GM12891 (cell line): ENCODE results near the gene PLCB2.

ENCODE experiments used
- DNase-seq: peaks from one replicate; pipeline ENCODE4 v3.0.0; 2011; ENCODE audit warnings: low spot score; ENCODE audit not compliant: insufficient read length
- FAIRE-seq: peaks from 2 replicates; lab custom pipeline; 2011; peaks lifted over from hg19 to GRCh38; lab: Jason Lieb, UNC
- PAX5 ChIP-seq: IDR thresholded peaks from 2 replicates; pipeline ENCODE4 v1.6.1; 2011; ENCODE audit warnings: low read length, moderate library complexity, mild to moderate bottlenecking; ENCODE audit not compliant: insufficient read depth, severe bottlenecking
- POLR2A ChIP-seq: IDR thresholded peaks from 2 replicates; pipeline ENCODE4 v1.6.1; 2011; ENCODE audit warnings: low read depth, low read length, control low read depth
- POLR2AphosphoS5 ChIP-seq: IDR thresholded peaks from 2 replicates; pipeline ENCODE4 v1.6.1; 2011; ENCODE audit warnings: low read depth, low read length, control low read depth
- POU2F2 ChIP-seq: IDR thresholded peaks from 2 replicates; pipeline ENCODE4 v1.6.1; 2011; ENCODE audit warnings: low read depth, mild to moderate bottlenecking, control low read depth, low read length, moderate library complexity
- SPI1 ChIP-seq: IDR thresholded peaks from 2 replicates; pipeline ENCODE4 v1.6.1; 2011; ENCODE audit warnings: low read depth, low read length, control low read depth
- TAF1 ChIP-seq: IDR thresholded peaks from 2 replicates; pipeline ENCODE4 v1.6.1; 2011; ENCODE audit warnings: low read depth, low read length, control low read depth

The PLCB2 gene

GRCh38 chr15:40340038-40340739 lies 32.5 kb upstream of the PLCB2 start:
- FAIRE-seq, result no peak
- DNase-seq, result no peak

DNA sequence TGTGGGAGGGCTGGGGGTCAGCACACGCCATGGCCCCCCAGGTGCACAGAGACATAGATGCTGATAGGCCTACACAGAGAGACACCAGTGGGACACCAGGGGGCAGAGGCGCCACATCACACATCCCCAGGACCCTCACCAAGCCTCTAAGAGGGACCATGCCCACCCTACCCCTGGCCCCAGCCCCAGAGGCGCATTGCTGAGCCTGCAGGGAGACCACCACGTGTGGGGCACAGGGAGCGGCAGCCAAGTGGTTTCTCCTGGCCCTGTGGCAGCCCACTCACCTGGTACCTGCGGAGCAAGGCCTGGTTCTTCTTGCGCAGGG lies 31.8 kb upstream of the PLCB2 start:
- FAIRE-seq, result no peak
- TF ChIP-seq SPI1, result no peak
- no peak for TF ChIP-seq POU2F2
- TF ChIP-seq TAF1, result no peak
- no peak for TF ChIP-seq POLR2AphosphoS5
- TF ChIP-seq PAX5, result no peak
- TF ChIP-seq POLR2A, result no peak
- no peak for DNase-seq

More at GRCh38 chr15:40340038-40340739, 32.5 kb upstream of the PLCB2 start:
- no peak for TF ChIP-seq POLR2AphosphoS5
- TF ChIP-seq TAF1, result no peak
- no peak for TF ChIP-seq SPI1
- no peak for TF ChIP-seq POLR2A
- TF ChIP-seq POU2F2, result no peak
- TF ChIP-seq PAX5, result no peak

- TF ChIP-seq SPI1 (no peak), PAX5 (no peak), TAF1 (no peak), POLR2A (no peak), POLR2AphosphoS5 (no peak), POU2F2 (no peak)
- FAIRE-seq, result no peak
- DNase-seq, result no peak
Measured at GRCh38 chr15:40338921-40339620, 31.3 kb upstream of the PLCB2 start.

- TF ChIP-seq POU2F2 (peak; percentile 34; the same call in 1 of the 2 replicates), POLR2AphosphoS5 (no peak), POLR2A (no peak), TAF1 (no peak), PAX5 (no peak), SPI1 (no peak)
- FAIRE-seq (peak; percentile 94), DNase-seq (peak; percentile 96)
Measured at GRCh38 chr15:40338041-40338657, 30.4 kb upstream of the PLCB2 start.

DNA sequence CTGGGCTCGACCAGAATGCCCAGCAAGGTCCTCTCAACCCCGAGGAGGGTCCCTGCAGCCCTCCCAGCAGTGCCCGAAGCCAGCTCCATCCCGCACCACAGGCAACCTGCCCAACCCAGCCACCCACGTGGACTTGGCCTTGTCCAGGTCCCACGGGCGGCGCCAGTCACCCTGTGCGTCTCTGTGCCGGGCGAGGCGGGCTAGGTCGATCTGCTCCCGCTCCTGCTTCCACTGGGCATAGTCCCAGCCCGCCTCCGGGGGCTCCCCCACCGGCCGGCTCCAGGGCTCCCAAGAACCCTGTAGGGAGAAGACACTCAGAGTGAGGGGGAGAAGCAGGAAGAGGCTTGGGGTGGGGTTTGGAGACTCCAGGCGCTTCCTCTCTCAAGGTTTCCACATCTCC lies 29.9 kb upstream of the PLCB2 start:
- FAIRE-seq (no peak), DNase-seq (no peak)
- TF ChIP-seq PAX5 (no peak), POLR2AphosphoS5 (no peak), POU2F2 (no peak), TAF1 (no peak), SPI1 (no peak), POLR2A (no peak)

DNA sequence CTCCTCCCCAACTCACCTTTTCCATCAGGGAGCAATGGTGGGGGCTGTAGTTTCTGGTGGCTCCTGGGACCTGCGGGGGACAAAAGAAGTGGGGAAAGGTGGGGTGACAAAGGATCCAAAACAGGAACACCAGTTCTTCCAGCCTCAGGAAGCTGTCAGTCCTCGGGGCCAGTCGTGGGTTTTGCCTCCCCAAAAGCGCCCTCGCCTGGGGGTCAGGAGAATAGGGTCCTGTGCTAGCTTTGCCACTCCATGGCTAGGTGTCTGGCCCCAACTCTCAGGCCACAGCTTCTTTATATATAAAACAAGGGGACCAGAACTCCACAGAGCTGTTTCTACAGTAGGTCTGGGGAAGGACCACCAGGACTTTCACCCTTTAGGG lies 29.0 kb upstream of the PLCB2 start:
- FAIRE-seq (peak; percentile 38), DNase-seq (no peak)
- TF ChIP-seq TAF1, result no peak
- TF ChIP-seq POU2F2, result no peak
- no peak for TF ChIP-seq POLR2A
- no peak for TF ChIP-seq SPI1
- TF ChIP-seq PAX5, result no peak
- no peak for TF ChIP-seq POLR2AphosphoS5

- DNase-seq (no peak), FAIRE-seq (no peak)
- TF ChIP-seq PAX5 (no peak), POLR2A (no peak), TAF1 (no peak), SPI1 (no peak)
Measured at GRCh38 chr15:40335938-40336743, 28.4 kb upstream of the PLCB2 start.

DNA sequence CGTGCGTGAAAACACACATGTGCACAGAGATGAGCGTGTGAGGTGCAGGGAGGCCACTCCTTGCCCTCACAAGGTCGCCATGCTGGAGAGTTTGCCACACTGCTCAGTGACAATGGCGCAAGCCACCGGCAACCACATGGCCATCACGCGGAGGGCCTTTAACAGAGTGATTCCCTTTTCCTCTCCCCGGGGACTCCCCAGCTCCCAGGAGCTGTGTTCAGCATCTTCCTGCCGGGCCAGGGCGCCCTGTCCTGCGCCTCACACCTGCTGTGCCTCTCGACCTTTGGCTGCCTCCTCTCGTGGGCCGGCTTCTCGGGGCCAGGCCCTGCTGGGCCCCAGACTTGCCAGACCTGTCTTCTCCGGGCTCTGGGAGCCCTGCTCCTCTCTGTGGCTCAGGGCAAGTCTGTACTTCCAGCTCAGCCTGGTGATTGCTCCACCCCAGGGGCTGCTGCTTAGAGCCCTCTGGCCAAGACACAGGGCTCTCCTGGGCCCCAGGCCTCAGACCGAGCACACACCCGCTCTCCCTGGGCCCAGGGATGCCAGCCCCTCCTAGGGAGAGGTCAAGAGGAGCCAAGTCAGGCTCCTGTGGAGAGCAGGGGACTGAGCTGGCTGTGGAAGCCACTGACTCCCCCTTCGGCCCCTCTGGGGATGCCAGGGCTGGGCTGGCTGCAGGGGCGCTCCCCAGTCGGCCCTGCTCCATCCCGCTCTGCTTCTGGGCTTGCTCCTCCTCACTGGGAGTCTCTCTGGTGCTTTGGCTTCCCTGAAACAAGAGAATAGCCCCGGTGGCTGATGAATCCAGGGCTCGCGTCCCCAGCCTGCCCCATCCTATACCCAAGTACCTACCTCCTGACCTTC lies 27.4 kb upstream of the PLCB2 start:
- FAIRE-seq (no peak), DNase-seq (no peak)
- TF ChIP-seq SPI1, result no peak
- no peak for TF ChIP-seq POLR2A

DNA sequence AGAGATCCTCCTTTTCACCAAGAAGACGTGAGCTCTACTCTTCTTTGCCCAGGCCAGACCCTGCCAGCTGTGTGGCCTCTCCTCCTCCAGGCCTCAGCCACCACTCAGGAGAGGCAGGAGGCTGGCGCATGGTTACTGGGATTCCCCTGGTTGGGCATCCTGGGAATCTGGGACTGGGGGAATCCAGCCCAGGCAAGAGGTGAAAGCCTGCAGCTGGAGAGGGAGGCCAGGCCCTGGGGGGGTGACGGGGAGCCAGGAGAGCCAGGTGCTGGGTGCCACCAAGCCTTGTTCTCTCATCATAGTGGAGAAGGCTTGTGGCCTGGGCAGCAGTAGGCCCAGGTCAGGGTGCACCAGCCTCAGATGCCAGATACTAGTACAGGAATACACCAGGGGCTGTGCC lies 26.8 kb upstream of the PLCB2 start:
- TF ChIP-seq PAX5, result no peak
- no peak for TF ChIP-seq POLR2A
- TF ChIP-seq POLR2AphosphoS5, result no peak
- TF ChIP-seq TAF1, result no peak
- no peak for TF ChIP-seq SPI1
- TF ChIP-seq POU2F2, result no peak
- FAIRE-seq (no peak), DNase-seq (no peak)
